AG04449 (cell line): Measurements from ENCODE around the gene ELMOD2.

Source experiments
- CTCF ChIA-PET: fragments of 350-600 bp; formaldehyde crosslinking; extraction: SDS; loops from one replicate; lab custom pipeline; 2021; ENCODE audit warnings: antibody characterized with exemption; lab: Yijun Ruan, JAX
- POLR2A ChIA-PET: fragments of 400-600, 350-600 bp; formaldehyde crosslinking; extraction: SDS; loops from one replicate; lab custom pipeline; 2020; ENCODE audit warnings: antibody characterized with exemption, inconsistent platforms; lab: Yijun Ruan, JAX
- DNase-seq: peaks from one replicate; pipeline ENCODE4 v3.0.0-alpha.2; 2010; ENCODE audit warnings: low read depth, low spot score
- H3K4me3 ChIP-seq: 2 replicates; pipeline ENCODE4 v1.5.1; 2011; ENCODE audit warnings: low read depth, mild to moderate bottlenecking, control low read depth, low read length
- TF ChIP-seq, protein P1 (sequence below): IDR thresholded peaks from one replicate; pipeline ENCODE4 v1.5.1; 2011; ENCODE audit warnings: mild to moderate bottlenecking, moderate library complexity, low read length, control low read depth, inconsistent platforms; ENCODE audit not compliant: insufficient read depth; ENCODE audit errors: missing control alignments

Gene ELMOD2

DNA sequence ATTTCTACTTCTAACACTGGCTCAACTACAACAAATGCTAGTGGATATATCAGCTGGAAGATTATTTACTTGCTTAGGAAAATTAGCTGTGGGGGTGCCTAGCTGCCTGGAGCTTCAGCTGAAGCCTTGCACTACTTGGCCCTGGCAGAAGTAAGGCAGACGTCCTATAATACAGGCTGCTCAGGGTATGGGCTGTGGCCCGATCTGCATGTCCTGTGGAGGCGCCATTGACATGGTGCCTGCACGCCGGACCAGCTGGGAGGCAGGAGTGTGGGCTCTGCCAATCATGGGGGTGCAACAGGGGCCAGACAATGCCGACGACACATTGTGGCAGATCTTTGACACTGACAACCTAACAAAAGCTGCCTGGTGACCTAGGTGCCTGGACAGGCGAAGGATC lies 76.4 kb downstream of the ELMOD2 start:
- CTCF ChIA-PET: interaction anchor here (1.7 to 5.9 kb wide), 2 partner anchors 9 to 250 kb away, joined by 5 to 42 read pairs; no protein-coding TSS in a partner anchor
- no peak for DNase-seq
- TF ChIP-seq, protein P1, sequence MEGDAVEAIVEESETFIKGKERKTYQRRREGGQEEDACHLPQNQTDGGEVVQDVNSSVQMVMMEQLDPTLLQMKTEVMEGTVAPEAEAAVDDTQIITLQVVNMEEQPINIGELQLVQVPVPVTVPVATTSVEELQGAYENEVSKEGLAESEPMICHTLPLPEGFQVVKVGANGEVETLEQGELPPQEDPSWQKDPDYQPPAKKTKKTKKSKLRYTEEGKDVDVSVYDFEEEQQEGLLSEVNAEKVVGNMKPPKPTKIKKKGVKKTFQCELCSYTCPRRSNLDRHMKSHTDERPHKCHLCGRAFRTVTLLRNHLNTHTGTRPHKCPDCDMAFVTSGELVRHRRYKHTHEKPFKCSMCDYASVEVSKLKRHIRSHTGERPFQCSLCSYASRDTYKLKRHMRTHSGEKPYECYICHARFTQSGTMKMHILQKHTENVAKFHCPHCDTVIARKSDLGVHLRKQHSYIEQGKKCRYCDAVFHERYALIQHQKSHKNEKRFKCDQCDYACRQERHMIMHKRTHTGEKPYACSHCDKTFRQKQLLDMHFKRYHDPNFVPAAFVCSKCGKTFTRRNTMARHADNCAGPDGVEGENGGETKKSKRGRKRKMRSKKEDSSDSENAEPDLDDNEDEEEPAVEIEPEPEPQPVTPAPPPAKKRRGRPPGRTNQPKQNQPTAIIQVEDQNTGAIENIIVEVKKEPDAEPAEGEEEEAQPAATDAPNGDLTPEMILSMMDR: no peak
- no peak overlapping the region for H3K4me3 ChIP-seq
- POLR2A ChIA-PET: no interaction called here

GRCh38 chr4:140602714-140603113 lies 78.7 kb downstream of the ELMOD2 start:
- DNase-seq: no peak
- ChIA-PET POLR2A (no interaction called here), CTCF (interaction anchor here (3.0 kb wide), 1 partner anchor 243 kb away, joined by 14 read pairs; no protein-coding TSS in a partner anchor)
- H3K4me3 ChIP-seq: no peak overlapping the region
- TF ChIP-seq, protein P1: no peak

GRCh38 chr4:140603286-140603685 lies 79.3 kb downstream of the ELMOD2 start:
- POLR2A ChIA-PET: no interaction called here

More at GRCh38 chr4:140603286-140603685, 79.3 kb downstream of the ELMOD2 start:
- DNase-seq: no peak
- no peak overlapping the region for H3K4me3 ChIP-seq
- CTCF ChIA-PET: interaction anchor here (0.7 to 3.0 kb wide), 3 partner anchors 18 to 243 kb away, joined by 3 to 14 read pairs (median 3); no protein-coding TSS in a partner anchor
- TF ChIP-seq, protein P1: no peak
